ENCODE data around the gene PGBD1.

The PGBD1 gene, protein sequence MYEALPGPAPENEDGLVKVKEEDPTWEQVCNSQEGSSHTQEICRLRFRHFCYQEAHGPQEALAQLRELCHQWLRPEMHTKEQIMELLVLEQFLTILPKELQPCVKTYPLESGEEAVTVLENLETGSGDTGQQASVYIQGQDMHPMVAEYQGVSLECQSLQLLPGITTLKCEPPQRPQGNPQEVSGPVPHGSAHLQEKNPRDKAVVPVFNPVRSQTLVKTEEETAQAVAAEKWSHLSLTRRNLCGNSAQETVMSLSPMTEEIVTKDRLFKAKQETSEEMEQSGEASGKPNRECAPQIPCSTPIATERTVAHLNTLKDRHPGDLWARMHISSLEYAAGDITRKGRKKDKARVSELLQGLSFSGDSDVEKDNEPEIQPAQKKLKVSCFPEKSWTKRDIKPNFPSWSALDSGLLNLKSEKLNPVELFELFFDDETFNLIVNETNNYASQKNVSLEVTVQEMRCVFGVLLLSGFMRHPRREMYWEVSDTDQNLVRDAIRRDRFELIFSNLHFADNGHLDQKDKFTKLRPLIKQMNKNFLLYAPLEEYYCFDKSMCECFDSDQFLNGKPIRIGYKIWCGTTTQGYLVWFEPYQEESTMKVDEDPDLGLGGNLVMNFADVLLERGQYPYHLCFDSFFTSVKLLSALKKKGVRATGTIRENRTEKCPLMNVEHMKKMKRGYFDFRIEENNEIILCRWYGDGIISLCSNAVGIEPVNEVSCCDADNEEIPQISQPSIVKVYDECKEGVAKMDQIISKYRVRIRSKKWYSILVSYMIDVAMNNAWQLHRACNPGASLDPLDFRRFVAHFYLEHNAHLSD

GRCh38 chr6:28281288-28282064, at the start of gene PGBD1:
Gene PGBD1 (plus strand): TSS chr6:28281572. CDS start chr6:28283814, 2,242 bp downstream.
- DNase-seq (ENCODE audit: low spot score) = peak; percentile 75

DNA sequence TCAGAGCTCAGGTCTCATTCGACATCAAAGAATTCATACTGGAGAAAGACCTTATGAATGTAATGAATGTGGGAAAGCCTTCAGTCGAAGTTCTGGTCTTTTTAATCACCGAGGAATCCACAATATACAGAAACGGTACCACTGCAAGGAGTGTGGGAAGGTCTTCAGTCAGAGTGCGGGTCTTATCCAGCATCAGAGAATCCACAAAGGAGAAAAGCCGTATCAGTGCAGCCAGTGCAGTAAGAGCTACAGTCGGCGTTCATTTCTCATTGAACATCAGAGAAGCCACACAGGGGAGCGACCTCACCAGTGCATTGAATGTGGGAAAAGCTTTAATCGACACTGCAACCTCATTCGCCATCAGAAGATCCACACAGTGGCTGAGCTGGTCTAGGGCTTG, 48.6 kb upstream of the PGBD1 start:
- DNase-seq (ENCODE audit: low spot score) = no peak

GRCh38 chr6:28235912-28236452, 45.4 kb upstream of the PGBD1 start:
- DNase-seq (ENCODE audit: low spot score) = no peak

GRCh38 chr6:28239636-28240035, 41.7 kb upstream of the PGBD1 start:
- no peak for DNase-seq (ENCODE audit: low spot score)

DNA sequence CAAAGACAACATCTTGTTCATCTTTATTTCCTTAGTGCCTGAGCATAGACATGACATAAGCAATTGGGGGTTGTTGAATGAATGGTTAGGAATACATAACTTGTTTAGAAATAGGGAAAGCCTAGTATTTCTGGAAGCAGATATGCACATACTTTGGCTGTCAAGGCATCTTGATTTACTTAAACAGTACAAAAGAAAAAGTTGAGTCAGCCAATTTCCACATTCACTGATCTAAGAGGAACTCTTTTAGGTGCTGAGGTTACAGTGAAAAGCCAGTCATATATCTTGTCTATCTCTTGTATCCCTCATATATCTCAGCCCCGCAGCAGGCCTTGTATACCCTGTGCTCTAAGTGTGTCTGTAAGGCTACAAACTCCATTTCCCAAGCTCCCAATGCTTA, 40.9 kb upstream of the PGBD1 start:
- no peak for DNase-seq (ENCODE audit: low spot score)

DNA sequence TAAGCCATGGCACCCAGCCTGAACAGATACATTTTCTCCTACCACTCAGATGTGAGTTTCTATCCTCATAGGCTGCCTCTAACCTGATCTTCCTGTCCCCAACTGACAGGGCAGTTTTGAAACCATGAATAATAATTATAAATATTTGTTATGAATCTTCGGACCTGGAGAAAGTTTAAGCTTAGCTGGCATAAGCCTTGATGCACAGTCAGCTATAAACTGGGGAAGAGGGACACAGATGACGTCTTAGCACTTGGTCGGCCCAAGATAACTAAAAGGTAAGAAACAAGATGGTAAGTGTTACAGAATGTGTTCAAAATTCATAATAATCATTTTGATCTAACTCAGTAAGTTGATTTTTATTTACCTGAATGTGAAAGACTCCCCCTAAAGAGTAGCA, 37.4 kb upstream of the PGBD1 start:
- DNase-seq (ENCODE audit: low spot score) = no peak

DNA sequence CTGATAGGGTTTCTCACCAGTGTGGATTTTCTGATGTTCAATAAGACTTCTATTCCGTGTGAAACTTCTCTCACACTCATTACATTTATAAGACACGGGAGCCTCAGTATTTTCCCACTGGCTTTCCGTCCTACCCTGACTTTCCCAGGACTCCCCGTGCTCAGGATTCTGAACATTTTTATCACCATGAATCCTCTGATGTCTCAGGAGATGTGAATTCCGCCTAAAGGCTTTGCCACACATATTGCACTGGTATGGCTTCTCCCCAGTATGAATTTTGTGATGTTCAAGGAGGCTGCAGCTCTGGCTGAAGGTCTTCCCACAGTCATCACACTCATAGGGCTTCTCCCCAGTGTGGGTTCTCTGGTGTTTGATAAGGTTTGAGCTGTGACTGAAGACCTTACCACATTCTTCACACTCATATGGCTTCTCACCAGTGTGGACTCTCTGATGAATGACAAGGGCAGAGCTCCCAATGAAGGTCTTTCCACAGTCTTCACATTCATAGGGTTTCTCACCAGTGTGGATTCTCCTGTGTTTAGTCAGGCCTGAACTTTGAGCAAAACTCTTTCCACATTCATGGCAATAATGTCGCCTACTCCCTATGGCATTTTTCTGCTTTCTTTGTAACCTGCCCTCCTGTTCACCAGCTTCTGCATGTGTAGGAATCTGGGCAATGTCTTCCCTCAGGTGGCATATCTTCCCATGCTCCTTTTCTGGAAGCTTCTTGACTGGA, 36.0 kb upstream of the PGBD1 start:
- no peak for DNase-seq (ENCODE audit: low spot score)

DNA sequence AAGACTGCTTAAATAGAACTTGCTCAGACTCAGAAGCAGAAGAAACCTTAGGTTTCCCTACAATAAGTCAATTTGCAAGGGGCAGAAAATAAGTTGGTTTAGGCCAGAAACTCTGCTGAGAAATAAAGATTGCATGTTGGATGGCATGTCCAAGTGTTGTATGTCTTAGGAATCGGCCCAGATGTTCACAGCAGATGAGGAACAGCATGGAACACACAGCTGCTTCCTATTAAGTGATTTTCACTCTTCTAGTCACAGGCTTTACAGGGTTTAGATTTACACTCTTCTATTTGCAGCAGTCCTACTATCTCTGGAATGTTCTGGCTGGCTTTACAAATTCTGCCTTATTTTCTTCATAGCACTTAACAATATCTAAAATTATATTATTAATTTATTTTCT, 32.5 kb upstream of the PGBD1 start:
- DNase-seq (ENCODE audit: low spot score) = no peak

DNA sequence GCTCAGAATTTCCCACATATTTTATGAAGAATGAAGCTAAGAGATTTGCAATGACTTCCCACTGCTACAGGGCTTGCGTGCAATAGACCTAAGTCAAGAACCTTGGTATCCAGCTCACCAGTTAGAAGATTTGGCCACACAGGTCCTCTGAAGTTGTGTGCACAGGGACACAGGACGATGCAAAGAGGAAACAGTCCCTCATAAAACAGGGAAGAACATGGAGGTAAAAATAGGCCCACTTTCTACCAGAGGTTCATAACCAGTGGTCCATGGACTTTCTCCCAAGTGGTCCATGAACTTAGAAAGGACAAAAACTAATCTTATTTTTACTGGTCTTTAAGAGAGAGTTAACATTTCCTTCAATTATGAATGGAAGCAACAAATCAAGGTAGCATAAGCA, 30.6 kb upstream of the PGBD1 start:
- DNase-seq (ENCODE audit: low spot score) = no peak

DNA sequence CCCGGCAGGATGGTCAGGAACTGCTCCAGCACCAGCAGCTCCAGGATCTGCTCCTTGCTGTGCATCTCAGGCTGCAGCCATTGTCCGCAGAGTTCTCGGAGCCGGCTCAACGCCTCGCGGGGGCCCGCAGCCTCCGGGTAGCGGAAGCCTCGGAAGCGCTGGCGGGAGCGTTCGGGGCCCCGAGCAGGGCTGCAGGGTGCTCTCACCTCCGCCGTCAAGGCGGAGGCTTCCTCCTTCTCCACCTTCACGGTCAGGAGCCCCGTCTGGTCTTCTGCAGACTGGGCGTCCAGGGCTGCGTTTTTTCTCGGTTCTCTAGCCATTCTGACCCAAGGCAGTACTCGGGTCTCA, 29.7 kb upstream of the PGBD1 start:
- peak; percentile 13 for DNase-seq (ENCODE audit: low spot score)

GRCh38 chr6:28252009-28252975, 29.1 kb upstream of the PGBD1 start, which contains the start of gene ZKSCAN4:
Gene ZKSCAN4 (minus strand): TSS chr6:28252269. CDS start chr6:28251980, 289 bp downstream.
- DNase-seq (ENCODE audit: low spot score) = peak; percentile 92

GRCh38 chr6:28254121-28254519, 27.3 kb upstream of the PGBD1 start:
- DNase-seq (ENCODE audit: low spot score) = no peak

- no peak for DNase-seq (ENCODE audit: low spot score)
Measured at GRCh38 chr6:28257042-28257441, 24.3 kb upstream of the PGBD1 start.

DNA sequence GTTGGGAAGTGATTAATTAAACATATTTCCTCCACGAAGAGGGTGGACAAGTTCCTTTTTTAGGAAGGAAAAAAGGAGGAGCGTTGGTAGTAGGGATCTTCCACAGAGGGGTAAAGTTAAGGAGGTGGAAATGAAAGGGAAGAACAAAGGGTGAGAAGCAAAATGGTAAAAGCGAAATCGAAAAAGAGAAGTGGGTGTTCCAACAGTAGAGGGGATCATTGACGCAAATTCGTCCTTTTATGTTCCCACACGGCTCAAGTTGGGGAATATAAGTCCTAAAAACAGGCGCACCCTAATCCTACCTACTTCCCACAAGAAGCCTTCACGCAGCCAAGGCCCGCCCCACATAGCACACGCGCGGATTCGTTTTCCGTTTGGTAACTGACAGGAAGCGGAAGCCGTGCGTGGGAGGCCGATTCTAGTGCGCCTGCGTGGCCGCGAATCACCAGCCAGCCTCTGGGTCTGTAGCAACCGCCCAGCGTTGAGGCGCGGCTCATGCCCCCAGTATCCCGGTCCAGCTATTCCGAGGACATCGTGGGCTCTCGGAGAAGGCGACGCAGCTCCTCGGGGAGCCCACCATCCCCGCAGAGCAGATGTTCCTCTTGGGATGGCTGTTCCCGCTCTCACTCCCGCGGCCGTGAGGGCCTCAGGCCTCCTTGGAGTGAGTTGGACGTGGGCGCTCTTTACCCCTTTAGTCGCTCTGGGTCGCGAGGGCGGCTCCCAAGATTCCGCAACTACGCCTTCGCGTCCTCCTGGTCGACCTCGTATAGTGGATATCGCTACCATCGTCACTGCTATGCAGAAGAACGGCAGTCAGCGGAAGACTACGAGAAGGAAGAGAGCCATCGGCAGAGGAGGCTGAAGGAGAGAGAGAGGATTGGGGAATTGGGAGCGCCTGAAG, 22.2 kb upstream of the PGBD1 start, which contains the start of gene NKAPL:
Gene NKAPL (plus strand): TSS at position 421 of the 901 bp plus-strand sequence. CDS start 75 bp downstream, at position 496.
- peak; percentile 56 for DNase-seq (ENCODE audit: low spot score)

DNA sequence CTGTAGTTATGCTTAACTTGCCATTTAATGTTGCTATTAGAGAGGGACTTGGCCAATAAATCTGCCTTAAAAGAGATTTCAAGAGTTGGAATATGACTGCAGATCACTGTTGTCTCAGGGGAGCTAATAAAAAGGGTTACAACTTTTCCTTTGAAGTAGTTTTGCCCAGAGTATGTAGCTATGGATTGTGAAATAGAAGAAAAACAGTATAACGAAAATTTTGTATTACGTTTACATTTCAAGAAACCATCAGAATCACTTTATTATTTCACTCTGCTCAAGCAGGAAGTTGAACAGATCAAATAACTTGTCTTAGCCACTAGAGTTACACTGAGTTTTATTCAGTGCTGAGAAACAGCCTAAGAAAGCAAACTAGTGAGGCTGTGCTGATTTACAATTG, 17.4 kb upstream of the PGBD1 start:
- DNase-seq (ENCODE audit: low spot score) = no peak

DNA sequence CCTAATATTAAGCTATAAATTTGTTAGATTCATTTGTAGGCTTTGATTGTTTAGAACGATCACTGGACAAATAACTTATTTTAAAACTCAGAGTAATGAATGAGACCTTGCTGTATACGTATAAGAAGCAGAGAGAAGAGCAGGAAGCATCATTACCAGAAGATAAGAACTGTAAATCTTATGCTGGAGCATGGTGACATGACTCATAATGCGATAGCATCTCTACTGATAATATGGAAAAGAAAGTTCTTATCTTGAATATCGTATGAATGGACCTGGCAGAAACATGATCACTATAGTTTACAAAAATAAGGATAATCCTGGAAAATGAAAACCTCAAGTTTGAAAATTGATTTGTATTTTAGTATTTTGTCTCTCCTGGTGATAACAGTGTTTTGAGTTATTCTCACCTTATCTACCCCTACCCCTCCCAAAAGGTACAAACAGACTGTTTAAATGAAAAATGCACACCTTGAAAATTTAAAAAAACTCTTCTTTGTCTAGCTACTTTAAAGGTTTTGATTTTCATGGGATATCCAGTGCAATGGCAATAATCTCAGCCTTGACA, 16.5 kb upstream of the PGBD1 start:
- no peak for DNase-seq (ENCODE audit: low spot score)

DNA sequence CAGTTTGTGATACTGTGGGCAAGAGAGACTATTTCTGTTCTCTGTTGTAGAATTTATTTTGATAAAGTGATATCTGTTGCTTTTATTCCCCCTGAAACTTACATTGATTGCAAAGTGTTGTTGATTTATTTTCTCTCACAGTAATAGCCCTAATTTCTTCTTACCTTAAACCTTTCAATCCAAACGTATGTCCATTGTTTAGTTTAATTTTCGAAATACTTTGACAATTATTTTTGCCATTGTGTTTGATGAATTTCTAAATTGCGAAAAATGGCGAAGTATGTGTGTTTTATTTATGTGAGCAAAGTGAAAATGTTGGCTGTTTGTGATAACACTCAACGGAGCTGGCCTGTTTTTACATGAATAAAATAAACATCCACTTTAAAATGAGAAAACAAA, 14.8 kb upstream of the PGBD1 start:
- no peak for DNase-seq (ENCODE audit: low spot score)

DNA sequence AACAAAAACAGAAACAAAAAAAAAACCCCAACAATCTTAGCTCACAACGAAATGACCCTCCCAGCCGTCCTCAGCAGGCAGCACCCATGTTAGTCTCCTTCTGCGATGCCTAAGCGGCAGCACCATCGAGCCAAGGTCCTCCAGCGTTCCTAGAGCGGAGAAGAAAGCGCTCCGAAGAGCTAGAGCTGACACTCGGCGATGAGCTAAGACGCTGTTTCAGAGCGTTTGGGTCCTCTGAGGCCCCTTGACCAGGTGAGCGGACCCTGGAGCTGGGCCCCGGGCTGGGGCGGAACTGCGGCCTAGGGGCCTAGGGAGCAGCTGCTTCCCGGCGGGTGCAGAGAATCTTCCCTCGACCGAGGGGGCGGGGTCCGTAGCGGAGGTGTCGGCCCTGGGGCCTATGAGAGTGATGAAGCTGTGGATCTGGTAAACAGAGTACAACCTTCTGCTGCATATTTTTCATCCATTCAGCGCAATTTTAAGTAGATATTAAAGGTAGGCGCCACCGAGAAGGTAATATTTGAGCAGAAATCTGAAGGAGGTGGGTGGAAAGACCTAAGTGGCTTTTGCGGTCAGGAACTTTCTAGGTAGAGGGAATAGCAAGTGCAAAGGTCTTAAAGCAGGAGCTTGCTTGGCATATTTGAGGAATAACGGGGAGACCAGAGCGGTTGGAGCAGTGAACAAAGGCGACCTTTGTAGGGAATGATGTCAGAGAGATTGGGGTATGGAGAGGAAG, 14.2 kb upstream of the PGBD1 start, which contains the start of gene ZSCAN26:
Gene ZSCAN26 (plus strand): TSS at position 182 of the 733 bp plus-strand sequence. CDS start 4,777 bp downstream, outside the sequence.
- DNase-seq (ENCODE audit: low spot score) = peak; percentile 78
